SK-N-SH treated with all-trans-retinoic acid at 6 μM for 48 hours (cell line): ENCODE measurements around the gene NAMPT.

Source experiments
- ARNTL ChIP-seq: fragments of 450-650 bp; formaldehyde crosslinking; IDR thresholded peaks from 2 replicates; pipeline ENCODE4 v1.5.0; 2020; ENCODE audit warnings: low read depth, mild to moderate bottlenecking, moderate library complexity, borderline replicate concordance
- CSRNP3 ChIP-seq: fragments of 250-450 bp; sonication (Bioruptor Pico); IDR thresholded peaks from 2 replicates; pipeline ENCODE4 v1.5.1; 2021; ENCODE audit warnings: mild to moderate bottlenecking, moderate library complexity
- ESRRG ChIP-seq: fragments of 250-450 bp; sonication (Bioruptor Pico); IDR thresholded peaks from 2 replicates; pipeline ENCODE4 v1.6.1; 2021; ENCODE audit warnings: mild to moderate bottlenecking
- GLIS3 ChIP-seq: fragments of 250-450 bp; sonication (Bioruptor Pico); IDR thresholded peaks from 2 replicates; pipeline ENCODE4 v1.5.0; 2020; ENCODE audit warnings: mild to moderate bottlenecking, moderate library complexity
- OSR1 ChIP-seq: fragments of 250-450 bp; sonication (Bioruptor Pico); IDR thresholded peaks from 2 replicates; pipeline ENCODE4 v1.8.0; 2022; ENCODE audit warnings: moderate library complexity, mild to moderate bottlenecking, inconsistent platforms
- RARB ChIP-seq: fragments of 250-450 bp; sonication (Bioruptor Pico); IDR thresholded peaks from 2 replicates; pipeline ENCODE4 v1.8.0; 2021; ENCODE audit warnings: mild to moderate bottlenecking, moderate library complexity
- SNAI2 ChIP-seq: fragments of 250-450 bp; sonication (Bioruptor Pico); IDR thresholded peaks from 2 replicates; pipeline ENCODE4 v1.5.0; 2020; ENCODE audit warnings: mild to moderate bottlenecking, moderate library complexity
- ZC3H10 ChIP-seq: fragments of 250-450 bp; sonication (Bioruptor Pico); IDR thresholded peaks from 2 replicates; pipeline ENCODE4 v1.5.1; 2021; ENCODE audit warnings: mild to moderate bottlenecking, moderate library complexity
- ZFP3 ChIP-seq: fragments of 250-450 bp; sonication (Bioruptor Pico); IDR thresholded peaks from 2 replicates; pipeline ENCODE4 v1.5.0; 2020; ENCODE audit warnings: mild to moderate bottlenecking, moderate library complexity
- ZFP30 ChIP-seq: fragments of 450-650 bp; formaldehyde crosslinking; IDR thresholded peaks from 2 replicates; pipeline ENCODE4 v1.5.0; 2022; ENCODE audit warnings: mild to moderate bottlenecking, moderate library complexity
- ZNF70 ChIP-seq: fragments of 450-650 bp; formaldehyde crosslinking; IDR thresholded peaks from 2 replicates; pipeline ENCODE4 v1.5.0; 2020; ENCODE audit warnings: mild to moderate bottlenecking, moderate library complexity
- TF ChIP-seq, protein P1 (sequence below): fragments of 250-450 bp; sonication (Bioruptor Pico); IDR thresholded peaks from 2 replicates; pipeline ENCODE4 v1.5.1; 2020; ENCODE audit warnings: low read depth, mild to moderate bottlenecking, moderate library complexity

GRCh38 chr7:106256144-106256543 is 28.6 kb downstream of the NAMPT start:
- TF ChIP-seq OSR1: no peak
- TF ChIP-seq ZNF70 (CRISPR knock-in tag): no peak
- no peak for TF ChIP-seq ZC3H10 (CRISPR knock-in tag)
- no peak for TF ChIP-seq RARB
- TF ChIP-seq, protein P1, sequence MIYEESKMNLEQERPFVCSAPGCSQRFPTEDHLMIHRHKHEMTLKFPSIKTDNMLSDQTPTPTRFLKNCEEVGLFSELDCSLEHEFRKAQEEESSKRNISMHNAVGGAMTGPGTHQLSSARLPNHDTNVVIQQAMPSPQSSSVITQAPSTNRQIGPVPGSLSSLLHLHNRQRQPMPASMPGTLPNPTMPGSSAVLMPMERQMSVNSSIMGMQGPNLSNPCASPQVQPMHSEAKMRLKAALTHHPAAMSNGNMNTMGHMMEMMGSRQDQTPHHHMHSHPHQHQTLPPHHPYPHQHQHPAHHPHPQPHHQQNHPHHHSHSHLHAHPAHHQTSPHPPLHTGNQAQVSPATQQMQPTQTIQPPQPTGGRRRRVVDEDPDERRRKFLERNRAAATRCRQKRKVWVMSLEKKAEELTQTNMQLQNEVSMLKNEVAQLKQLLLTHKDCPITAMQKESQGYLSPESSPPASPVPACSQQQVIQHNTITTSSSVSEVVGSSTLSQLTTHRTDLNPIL: no peak
- no peak for TF ChIP-seq GLIS3 (CRISPR knock-in tag)
- no peak for TF ChIP-seq ZFP30 (CRISPR knock-in tag)
- no peak for TF ChIP-seq ZFP3 (CRISPR knock-in tag)
- no peak for TF ChIP-seq CSRNP3 (CRISPR knock-in tag)
- no peak for TF ChIP-seq ARNTL (CRISPR knock-in tag)
- TF ChIP-seq ESRRG (CRISPR knock-in tag): no peak
- no peak for TF ChIP-seq SNAI2
